ENCODE results near the gene TUSC2. TPM values are rescaled to one million over a fixed set of nuclear protein-coding genes. Genes with fewer than 3 reads are reported as not detected.

TUSC2 gene
- total RNA-seq, 1 donor from 2014 or later = 25.4 TPM

- intact Hi-C loops (cut with DNase I) = loop anchor here (1.0 to 2.0 kb wide), 2 partner anchors 21 to 35 kb away; no protein-coding TSS in a partner anchor
- Histone ChIP-seq H3K4me1 (peaks cover 13 to 19% of the 10 kb centered on the region in 2 donors), H3K36me3 (peaks cover 0 to 10% of the 10 kb centered on the region in 2 donors), H3K27me3 (no peaks in the 10 kb centered on the region), H3K9me3 (no peaks in the 10 kb centered on the region), H3K27ac (peak overlapping the region; percentile 77 to 78), H3K4me3 (peak overlapping the region; percentile 43 to 89)
- no peak for TF ChIP-seq CTCF (IDR thresholded peaks at IDR 0.05)
- no peak for DNase-seq (ENCODE audit: low spot score in 2 of 2)
These were observed 27.9 kb downstream of the TUSC2 start for GRCh38 chr3:50299929-50300680.

- intact Hi-C loops (cut with DNase I) = loop anchor here (1.0 to 2.0 kb wide), 2 partner anchors 22 to 35 kb away; no protein-coding TSS in a partner anchor
- Histone ChIP-seq H3K27ac (peak overlapping the region; percentile 77 to 78), H3K36me3 (peaks cover 0 to 10% of the 10 kb centered on the region in 2 donors), H3K9me3 (no peaks in the 10 kb centered on the region), H3K4me3 (peak overlapping the region; percentile 43 to 89), H3K27me3 (no peaks in the 10 kb centered on the region), H3K4me1 (peaks cover 13 to 19% of the 10 kb centered on the region in 2 donors)
- no peak for DNase-seq (ENCODE audit: low spot score in 2 of 2)
- TF ChIP-seq CTCF (IDR thresholded peaks at IDR 0.05) = no peak
These were observed 28.4 kb downstream of the TUSC2 start for GRCh38 chr3:50299638-50299928.

- no peaks in the 10 kb centered on the region for H3K9me3 ChIP-seq
- H3K4me3 ChIP-seq = peak within 1 kb of the TSS; percentile 85 to 89
- peaks cover 0 to 10% of the 10 kb centered on the region in 2 donors for H3K36me3 ChIP-seq
- peaks cover 13 to 19% of the 10 kb centered on the region in 2 donors for H3K4me1 ChIP-seq
- intact Hi-C loops (cut with DNase I) = loop anchor here (1.0 to 2.0 kb wide), 2 partner anchors 22 to 34 kb away; no protein-coding TSS in a partner anchor
- peak; percentile 30 to 58 (median 39) for TF ChIP-seq CTCF (IDR thresholded peaks at IDR 0.05)
- H3K27me3 ChIP-seq = no peaks in the 10 kb centered on the region
- H3K27ac ChIP-seq = peak within 1 kb of the TSS; percentile 90 to 91
- peak; percentile 96 to 100 for DNase-seq (ENCODE audit: low spot score in 2 of 2)
These were observed 29.0 kb downstream of the TUSC2 start, which contains the start of the genes HYAL3 and NAA80 for GRCh38 chr3:50298836-50299637. HYAL3 (minus strand) TSS chr3:50299405; CDS start chr3:50295602, 3,803 bp downstream. NAA80 (minus strand) TSS chr3:50299405; CDS start chr3:50297463, 1,942 bp downstream.

GRCh38 chr3:50297896-50298725 lies 29.9 kb downstream of the TUSC2 start:
- H3K27me3 ChIP-seq = no peaks in the 10 kb centered on the region
- peak in 1 of 3 experiments; percentile 5 for TF ChIP-seq CTCF (IDR thresholded peaks at IDR 0.05)
- H3K27ac ChIP-seq = peak overlapping the region; percentile 90 to 91
- peaks cover 0 to 10% of the 10 kb centered on the region in 2 donors for H3K36me3 ChIP-seq
- intact Hi-C loops (cut with DNase I) = loop anchor here (2.0 kb wide), 1 partner anchor 33 kb away; no protein-coding TSS in a partner anchor
- peaks cover 13 to 24% of the 10 kb centered on the region in 2 donors for H3K4me1 ChIP-seq
- DNase-seq (ENCODE audit: low spot score in 2 of 2) = no peak
- no peaks in the 10 kb centered on the region for H3K9me3 ChIP-seq
- H3K4me3 ChIP-seq = peak overlapping the region; percentile 85 to 89

- Histone ChIP-seq H3K4me1 (peaks cover 13 to 29% of the 10 kb centered on the region in 2 donors), H3K9me3 (no peaks in the 10 kb centered on the region), H3K4me3 (no peak overlapping the region), H3K27me3 (no peaks in the 10 kb centered on the region), H3K36me3 (peaks cover 0 to 10% of the 10 kb centered on the region in 2 donors), H3K27ac (peak overlapping the region in 1 of 2 donors; percentile 91)
- TF ChIP-seq CTCF (IDR thresholded peaks at IDR 0.05) = no peak
- no peak for DNase-seq (ENCODE audit: low spot score in 2 of 2)
- intact Hi-C loops (cut with DNase I) = no loop called here
These were observed 30.6 kb downstream of the TUSC2 start for GRCh38 chr3:50297384-50297775.

All from ascending aorta (tissue), 2 donors.